NCI-H460 (cell line): Measurements from ENCODE around the gene KRTAP19-8. TPM values are rescaled to one million over a fixed set of nuclear protein-coding genes. Genes with fewer than 3 reads are reported as not detected.

Experiments used
- DNase-seq: peaks from one replicate; pipeline ENCODE4 v3.0.0-alpha.2; 2016; ENCODE audit warnings: low read depth; ENCODE audit errors: extremely low read depth
- polyA plus RNA-seq: library from polyadenylated mRNA; depleted of rRNA; stranded (reverse); fragments of >200 nt; gene quantifications from 2 replicates; pipeline ENCODE4 v1.2.3, GENCODE V29; 2014; cell fraction: nucleus; rRNA removed
- total RNA-seq: library from RNA; depleted of rRNA; stranded (reverse); fragments of >200 nt; shearing (Covaris generic); gene quantifications from 2 replicates; pipeline ENCODE4 v1.2.3, GENCODE V29; 2014; rRNA removed

The KRTAP19-8 gene
- not detected in 2 replicates for total RNA-seq
- polyA plus RNA-seq: not detected in 2 replicates

GRCh38 chr21:31038376-31038775 lies at the start of gene KRTAP19-8:
TSS of gene KRTAP19-8 (minus strand) at chr21:31038476. CDS start at chr21:31038443, 33 bp downstream.
- no peak for DNase-seq

- no peak for DNase-seq
These were observed 49.6 kb upstream of the KRTAP19-8 start for GRCh38 chr21:31087639-31088473.

GRCh38 chr21:31084689-31085088 lies 46.4 kb upstream of the KRTAP19-8 start:
- no peak for DNase-seq

- no peak for DNase-seq
These were observed 40.5 kb upstream of the KRTAP19-8 start for GRCh38 chr21:31078796-31079195.

GRCh38 chr21:31078216-31078615 lies 39.9 kb upstream of the KRTAP19-8 start:
- DNase-seq: no peak

- DNase-seq: no peak
These were observed 37.6 kb upstream of the KRTAP19-8 start for GRCh38 chr21:31075848-31076247.

GRCh38 chr21:31072533-31072932 lies 34.3 kb upstream of the KRTAP19-8 start:
- no peak for DNase-seq

- DNase-seq: no peak
These were observed 26.5 kb upstream of the KRTAP19-8 start for GRCh38 chr21:31064803-31065202.

- DNase-seq: no peak
These were observed 14.3 kb upstream of the KRTAP19-8 start for GRCh38 chr21:31052489-31053142.

- DNase-seq: no peak
These were observed 12.4 kb upstream of the KRTAP19-8 start for GRCh38 chr21:31050577-31051157.

GRCh38 chr21:31045841-31046240 lies 7.6 kb upstream of the KRTAP19-8 start:
- DNase-seq: no peak

- DNase-seq: no peak
These were observed 5.2 kb upstream of the KRTAP19-8 start for GRCh38 chr21:31043471-31043870.

- no peak for DNase-seq
These were observed 3.8 kb upstream of the KRTAP19-8 start for GRCh38 chr21:31042080-31042464.

- DNase-seq: no peak
These were observed 3.2 kb upstream of the KRTAP19-8 start for GRCh38 chr21:31041295-31042079.

GRCh38 chr21:31034378-31034777 lies 3.9 kb downstream of the KRTAP19-8 start:
- no peak for DNase-seq

GRCh38 chr21:31030367-31031106 lies 7.7 kb downstream of the KRTAP19-8 start:
- no peak for DNase-seq

- DNase-seq: no peak
These were observed 14.6 kb downstream of the KRTAP19-8 start for GRCh38 chr21:31023680-31024079.

- no peak for DNase-seq
These were observed 16.0 kb downstream of the KRTAP19-8 start for GRCh38 chr21:31022306-31022705.

- DNase-seq: no peak
These were observed 20.0 kb downstream of the KRTAP19-8 start for GRCh38 chr21:31018232-31018631.

GRCh38 chr21:31014891-31015290 lies 23.4 kb downstream of the KRTAP19-8 start:
- DNase-seq: no peak
